ENCODE measurements around the gene LDLRAD1.

GRCh38 chr1:53962395-53962794 lies 55.6 kb downstream of the LDLRAD1 start:
- no peak for TF ChIP-seq CTCF (conservative IDR thresholded peaks at IDR 0.05; ENCODE audit: low read length)
- TF ChIP-seq EZH2phosphoT487 (IDR thresholded peaks at IDR 0.05; ENCODE audit: borderline replicate concordance), result no peak
